ENCODE data around the gene FAM210A. TPM values are rescaled to one million over a fixed set of nuclear protein-coding genes. Genes with fewer than 3 reads are reported as not detected.

Gene FAM210A
- total RNA-seq, 1 donor from 2014 or later: 15.4 TPM

- H3K27me3 Mint-ChIP-seq (ENCODE audit: unreplicated experiment): peaks cover 3% of the 10 kb centered on the region
- H3K36me3 Mint-ChIP-seq (ENCODE audit: low read depth, unreplicated experiment): peaks cover 12% of the 10 kb centered on the region
- H3K9me3 Mint-ChIP-seq (ENCODE audit: unreplicated experiment): peaks cover 11% of the 10 kb centered on the region
- peak overlapping the region; percentile 85 for H3K27ac Mint-ChIP-seq (ENCODE audit: unreplicated experiment)
- no peak for DNase-seq (ENCODE audit: low spot score)
- H3K4me1 Mint-ChIP-seq (ENCODE audit: unreplicated experiment): no peaks in the 10 kb centered on the region
- TF ChIP-seq CTCF (IDR thresholded peaks at IDR 0.05; ENCODE audit: unreplicated experiment): no peak
- H3K4me3 Mint-ChIP-seq (ENCODE audit: unreplicated experiment): peak overlapping the region; percentile 14
These were observed 49.9 kb downstream of the FAM210A start for GRCh38 chr18:13676471-13676870.

- no peak for DNase-seq (ENCODE audit: low spot score)
- H3K4me1 Mint-ChIP-seq (ENCODE audit: unreplicated experiment): no peaks in the 10 kb centered on the region
- no peak overlapping the region for H3K4me3 Mint-ChIP-seq (ENCODE audit: unreplicated experiment)
- H3K9me3 Mint-ChIP-seq (ENCODE audit: unreplicated experiment): peaks cover 11% of the 10 kb centered on the region
- H3K27ac Mint-ChIP-seq (ENCODE audit: unreplicated experiment): peak overlapping the region; percentile 95
- no peak for TF ChIP-seq CTCF (IDR thresholded peaks at IDR 0.05; ENCODE audit: unreplicated experiment)
- H3K36me3 Mint-ChIP-seq (ENCODE audit: low read depth, unreplicated experiment): peaks cover 28% of the 10 kb centered on the region
- peaks cover 6% of the 10 kb centered on the region for H3K27me3 Mint-ChIP-seq (ENCODE audit: unreplicated experiment)
These were observed 53.7 kb downstream of the FAM210A start for GRCh38 chr18:13672657-13673056.

GRCh38 chr18:13661779-13662256, 64.5 kb downstream of the FAM210A start:
- TF ChIP-seq CTCF (IDR thresholded peaks at IDR 0.05; ENCODE audit: unreplicated experiment): no peak
- peaks cover 10% of the 10 kb centered on the region for H3K4me1 Mint-ChIP-seq (ENCODE audit: unreplicated experiment)
- H3K9me3 Mint-ChIP-seq (ENCODE audit: unreplicated experiment): no peaks in the 10 kb centered on the region
- no peak overlapping the region for H3K4me3 Mint-ChIP-seq (ENCODE audit: unreplicated experiment)
- DNase-seq (ENCODE audit: low spot score): no peak
- H3K36me3 Mint-ChIP-seq (ENCODE audit: low read depth, unreplicated experiment): peaks cover 4% of the 10 kb centered on the region
- no peak overlapping the region for H3K27ac Mint-ChIP-seq (ENCODE audit: unreplicated experiment)
- peaks cover 7% of the 10 kb centered on the region for H3K27me3 Mint-ChIP-seq (ENCODE audit: unreplicated experiment)

GRCh38 chr18:13661051-13661778, 65.1 kb downstream of the FAM210A start:
- H3K36me3 Mint-ChIP-seq (ENCODE audit: low read depth, unreplicated experiment): no peaks in the 10 kb centered on the region
- DNase-seq (ENCODE audit: low spot score): no peak
- H3K4me1 Mint-ChIP-seq (ENCODE audit: unreplicated experiment): peaks cover 10% of the 10 kb centered on the region
- H3K27me3 Mint-ChIP-seq (ENCODE audit: unreplicated experiment): peaks cover 7% of the 10 kb centered on the region
- H3K27ac Mint-ChIP-seq (ENCODE audit: unreplicated experiment): no peak overlapping the region
- H3K9me3 Mint-ChIP-seq (ENCODE audit: unreplicated experiment): no peaks in the 10 kb centered on the region
- no peak for TF ChIP-seq CTCF (IDR thresholded peaks at IDR 0.05; ENCODE audit: unreplicated experiment)
- no peak overlapping the region for H3K4me3 Mint-ChIP-seq (ENCODE audit: unreplicated experiment)

GRCh38 chr18:13660510-13660909, 65.8 kb downstream of the FAM210A start:
- peaks cover 10% of the 10 kb centered on the region for H3K4me1 Mint-ChIP-seq (ENCODE audit: unreplicated experiment)
- no peaks in the 10 kb centered on the region for H3K36me3 Mint-ChIP-seq (ENCODE audit: low read depth, unreplicated experiment)
- DNase-seq (ENCODE audit: low spot score): no peak
- no peak for TF ChIP-seq CTCF (IDR thresholded peaks at IDR 0.05; ENCODE audit: unreplicated experiment)
- H3K4me3 Mint-ChIP-seq (ENCODE audit: unreplicated experiment): no peak overlapping the region
- H3K27me3 Mint-ChIP-seq (ENCODE audit: unreplicated experiment): peaks cover 7% of the 10 kb centered on the region
- no peak overlapping the region for H3K27ac Mint-ChIP-seq (ENCODE audit: unreplicated experiment)
- no peaks in the 10 kb centered on the region for H3K9me3 Mint-ChIP-seq (ENCODE audit: unreplicated experiment)
